ENCODE results near the gene GUCY2C.

Gene GUCY2C

GRCh38 chr12:14567351-14568162, 128.8 kb downstream of the GUCY2C start, which contains the start of gene PLBD1:
PLBD1 (minus strand) TSS chr12:14567883; CDS start chr12:14567696, 187 bp downstream.
- DNase-seq: peak; percentile 7

DNA sequence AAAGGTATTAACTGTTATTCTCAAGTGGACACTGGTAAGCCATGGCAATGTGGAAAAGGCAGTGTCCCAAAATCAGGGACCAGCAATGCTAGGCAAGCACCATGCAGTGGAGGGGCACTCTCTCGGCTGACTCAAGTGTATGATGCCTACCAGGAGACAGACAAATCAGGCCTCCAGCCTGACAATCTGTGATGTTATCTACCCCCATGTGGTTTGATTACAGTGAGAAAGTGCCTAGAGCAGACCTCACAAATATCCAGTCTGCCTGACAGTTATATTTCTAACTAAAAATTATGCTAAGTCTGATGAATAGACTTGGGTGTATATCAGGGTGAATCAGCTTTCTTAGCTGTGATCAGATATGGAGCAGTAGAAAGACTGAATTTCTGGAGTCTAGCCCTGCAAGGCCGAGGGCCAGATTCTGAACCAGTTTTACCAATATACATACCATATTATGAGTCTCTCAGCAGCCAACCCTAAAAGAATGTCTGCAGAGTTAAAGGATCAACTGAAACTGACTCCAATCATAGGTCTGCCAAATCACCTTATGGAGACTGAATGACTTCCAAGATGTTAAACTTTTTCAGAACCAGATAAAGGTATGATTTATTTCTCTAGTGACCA, 132.0 kb downstream of the GUCY2C start:
- DNase-seq: no peak

- DNase-seq: no peak
Measured at GRCh38 chr12:14563046-14563445, 133.4 kb downstream of the GUCY2C start.

Measured in RPMI8226 (cell line).